ENCODE results near the gene HMX3. TPM values are rescaled to one million over a fixed set of nuclear protein-coding genes. Genes with fewer than 3 reads are reported as not detected.

HMX3 gene
- total RNA-seq, 1 donor from 2014 or later: 0.77 TPM

DNA sequence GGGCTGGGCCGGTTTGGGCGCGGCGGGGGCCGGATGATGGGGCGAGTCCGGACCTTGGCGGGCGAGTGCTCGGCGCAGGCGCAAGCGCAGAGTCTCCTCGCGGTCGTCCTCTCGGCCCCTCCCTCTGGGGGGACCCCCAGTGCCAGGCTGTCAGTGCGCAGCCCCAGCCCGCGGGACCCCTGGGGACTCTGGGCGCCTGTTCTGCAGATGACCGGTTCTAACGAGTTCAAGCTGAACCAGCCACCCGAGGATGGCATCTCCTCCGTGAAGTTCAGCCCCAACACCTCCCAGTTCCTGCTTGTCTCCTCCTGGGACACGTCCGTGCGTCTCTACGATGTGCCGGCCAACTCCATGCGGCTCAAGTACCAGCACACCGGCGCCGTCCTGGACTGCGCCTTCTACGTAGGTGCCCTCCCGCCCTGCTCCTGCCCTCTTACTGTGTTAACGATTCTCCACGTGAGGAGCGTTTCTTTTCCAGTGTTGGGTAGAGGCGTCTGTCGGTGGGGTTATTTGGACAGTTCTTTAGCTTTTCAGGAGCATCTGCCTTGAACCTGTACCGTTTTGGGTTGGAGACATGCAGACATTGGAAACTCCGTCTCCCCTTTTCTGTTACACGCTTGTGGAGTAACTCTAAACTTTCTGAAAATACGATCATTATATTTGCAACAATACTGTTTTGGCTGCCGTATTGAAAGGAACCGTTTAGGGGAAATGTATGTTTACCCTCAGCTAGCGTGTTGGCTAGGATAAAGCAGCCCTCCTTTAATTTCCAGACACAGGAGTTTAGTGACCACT lies 19.1 kb downstream of the HMX3 start:
- H3K27me3 Mint-ChIP-seq: peaks cover 42% of the 10 kb centered on the region
- peak overlapping the region; percentile 100 for H3K4me3 Mint-ChIP-seq
- H3K36me3 Mint-ChIP-seq: peaks cover 38% of the 10 kb centered on the region
- DNase-seq (ENCODE audit: extremely low spot score, unreplicated experiment): peak; percentile 79
- H3K4me1 Mint-ChIP-seq (ENCODE audit: unreplicated experiment): peaks cover 33% of the 10 kb centered on the region
- H3K9me3 Mint-ChIP-seq: no peaks in the 10 kb centered on the region
- TF ChIP-seq, protein P1, sequence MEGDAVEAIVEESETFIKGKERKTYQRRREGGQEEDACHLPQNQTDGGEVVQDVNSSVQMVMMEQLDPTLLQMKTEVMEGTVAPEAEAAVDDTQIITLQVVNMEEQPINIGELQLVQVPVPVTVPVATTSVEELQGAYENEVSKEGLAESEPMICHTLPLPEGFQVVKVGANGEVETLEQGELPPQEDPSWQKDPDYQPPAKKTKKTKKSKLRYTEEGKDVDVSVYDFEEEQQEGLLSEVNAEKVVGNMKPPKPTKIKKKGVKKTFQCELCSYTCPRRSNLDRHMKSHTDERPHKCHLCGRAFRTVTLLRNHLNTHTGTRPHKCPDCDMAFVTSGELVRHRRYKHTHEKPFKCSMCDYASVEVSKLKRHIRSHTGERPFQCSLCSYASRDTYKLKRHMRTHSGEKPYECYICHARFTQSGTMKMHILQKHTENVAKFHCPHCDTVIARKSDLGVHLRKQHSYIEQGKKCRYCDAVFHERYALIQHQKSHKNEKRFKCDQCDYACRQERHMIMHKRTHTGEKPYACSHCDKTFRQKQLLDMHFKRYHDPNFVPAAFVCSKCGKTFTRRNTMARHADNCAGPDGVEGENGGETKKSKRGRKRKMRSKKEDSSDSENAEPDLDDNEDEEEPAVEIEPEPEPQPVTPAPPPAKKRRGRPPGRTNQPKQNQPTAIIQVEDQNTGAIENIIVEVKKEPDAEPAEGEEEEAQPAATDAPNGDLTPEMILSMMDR (conservative IDR thresholded peaks at IDR 0.05): no peak
- peak overlapping the region; percentile 56 for H3K27ac Mint-ChIP-seq

DNA sequence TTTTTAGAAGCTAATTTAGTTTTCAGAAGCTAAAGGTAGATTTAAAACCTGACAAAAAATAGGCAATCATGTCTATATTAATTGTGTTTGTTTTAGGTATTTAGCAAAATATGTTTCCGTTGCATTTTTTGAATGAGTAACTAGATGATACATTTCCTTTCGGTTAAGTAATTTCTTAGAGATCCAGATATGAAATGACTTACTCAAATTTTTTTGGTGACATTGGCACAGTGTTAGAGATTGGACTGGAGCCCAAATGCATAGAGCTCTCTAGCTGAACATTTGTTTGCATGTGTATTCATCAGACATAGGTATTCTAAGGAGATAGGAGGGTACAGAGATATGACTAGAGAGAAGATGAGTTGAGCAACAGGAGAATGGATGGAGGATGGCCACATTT lies 20.3 kb downstream of the HMX3 start:
- H3K4me3 Mint-ChIP-seq: no peak overlapping the region
- DNase-seq (ENCODE audit: extremely low spot score, unreplicated experiment): no peak
- no peaks in the 10 kb centered on the region for H3K9me3 Mint-ChIP-seq
- peaks cover 43% of the 10 kb centered on the region for H3K36me3 Mint-ChIP-seq
- H3K27ac Mint-ChIP-seq: no peak overlapping the region
- TF ChIP-seq, protein P1 (conservative IDR thresholded peaks at IDR 0.05): no peak
- peaks cover 31% of the 10 kb centered on the region for H3K27me3 Mint-ChIP-seq
- H3K4me1 Mint-ChIP-seq (ENCODE audit: unreplicated experiment): peaks cover 29% of the 10 kb centered on the region

DNA sequence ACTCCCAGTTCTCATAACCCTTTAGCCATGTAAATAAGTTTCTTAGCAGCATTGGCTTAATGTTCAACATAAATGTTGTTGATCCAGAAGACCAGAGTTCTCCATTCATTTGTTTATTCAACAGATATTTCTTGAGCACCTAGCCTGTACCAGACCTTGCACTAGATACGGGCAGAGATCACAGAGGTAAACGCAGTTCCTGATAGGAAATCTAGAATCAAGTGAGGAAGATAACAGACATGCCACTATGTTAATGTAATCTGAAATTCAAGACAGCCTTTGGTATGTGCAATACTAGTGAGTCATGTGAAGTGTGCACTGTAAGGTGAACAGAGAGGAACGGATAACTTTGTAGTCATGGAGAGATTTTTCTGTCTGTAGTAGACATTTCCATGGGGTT lies 21.4 kb downstream of the HMX3 start:
- DNase-seq (ENCODE audit: extremely low spot score, unreplicated experiment): no peak
- H3K36me3 Mint-ChIP-seq: peaks cover 47% of the 10 kb centered on the region
- peaks cover 19% of the 10 kb centered on the region for H3K27me3 Mint-ChIP-seq
- H3K9me3 Mint-ChIP-seq: no peaks in the 10 kb centered on the region
- TF ChIP-seq, protein P1 (conservative IDR thresholded peaks at IDR 0.05): no peak
- no peak overlapping the region for H3K27ac Mint-ChIP-seq
- peaks cover 29% of the 10 kb centered on the region for H3K4me1 Mint-ChIP-seq (ENCODE audit: unreplicated experiment)
- no peak overlapping the region for H3K4me3 Mint-ChIP-seq

DNA sequence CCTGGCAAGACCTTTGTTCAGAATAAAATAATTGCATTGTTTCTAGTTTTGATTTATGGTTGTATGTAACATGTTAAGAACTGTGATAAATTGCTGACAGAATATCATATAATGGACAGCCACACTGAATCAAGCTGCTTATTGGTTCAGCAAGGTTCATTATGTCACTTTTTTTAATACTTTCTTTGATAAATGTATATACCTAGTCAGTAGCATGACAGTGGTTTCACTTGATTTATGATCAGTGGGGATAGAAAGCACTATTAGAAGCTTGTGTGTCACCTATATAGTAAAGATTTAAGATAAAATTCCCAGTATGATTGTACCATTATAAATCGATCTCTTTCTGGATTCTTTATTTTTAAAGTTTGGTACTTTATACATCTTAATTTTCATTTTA lies 22.9 kb downstream of the HMX3 start:
- no peak overlapping the region for H3K27ac Mint-ChIP-seq
- no peak overlapping the region for H3K4me3 Mint-ChIP-seq
- H3K4me1 Mint-ChIP-seq (ENCODE audit: unreplicated experiment): peaks cover 29% of the 10 kb centered on the region
- no peaks in the 10 kb centered on the region for H3K9me3 Mint-ChIP-seq
- peaks cover 5% of the 10 kb centered on the region for H3K27me3 Mint-ChIP-seq
- peaks cover 53% of the 10 kb centered on the region for H3K36me3 Mint-ChIP-seq
- DNase-seq (ENCODE audit: extremely low spot score, unreplicated experiment): no peak
- TF ChIP-seq, protein P1 (conservative IDR thresholded peaks at IDR 0.05): no peak

DNA sequence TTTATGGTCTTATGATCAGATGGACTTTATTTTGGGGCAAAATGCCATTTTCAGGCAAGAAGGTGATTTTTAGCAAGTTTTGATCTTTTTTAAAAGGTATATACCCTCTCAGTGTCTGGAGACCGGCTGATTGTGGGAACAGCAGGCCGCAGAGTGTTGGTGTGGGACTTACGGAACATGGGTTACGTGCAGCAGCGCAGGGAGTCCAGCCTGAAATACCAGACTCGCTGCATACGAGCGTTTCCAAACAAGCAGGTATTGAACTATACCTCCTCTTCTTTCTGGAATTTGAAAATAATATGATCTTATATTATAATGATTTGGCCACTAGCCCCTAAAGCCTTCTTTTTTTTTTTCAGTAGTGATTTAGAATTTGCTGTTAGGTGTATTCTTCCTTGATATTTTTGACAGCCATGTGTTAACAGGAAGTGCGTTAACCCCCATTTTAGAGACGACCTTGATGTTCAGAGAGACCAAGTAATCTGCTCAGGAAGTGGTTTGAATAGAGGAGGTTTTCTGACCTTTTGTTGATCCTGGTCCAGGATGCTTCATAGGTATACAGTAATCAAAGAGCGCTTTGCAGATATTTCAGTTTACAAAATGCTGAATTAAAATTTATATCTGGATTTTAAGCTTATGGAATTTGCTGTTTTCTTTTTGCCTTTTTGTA lies 24.7 kb downstream of the HMX3 start:
- Mint-ChIP-seq H3K4me3 (no peak overlapping the region), H3K4me1 (ENCODE audit: unreplicated experiment) (peaks cover 27% of the 10 kb centered on the region), H3K27ac (no peak overlapping the region), H3K27me3 (no peaks in the 10 kb centered on the region), H3K36me3 (peaks cover 50% of the 10 kb centered on the region), H3K9me3 (no peaks in the 10 kb centered on the region)
- DNase-seq (ENCODE audit: extremely low spot score, unreplicated experiment): no peak
- TF ChIP-seq, protein P1 (conservative IDR thresholded peaks at IDR 0.05): no peak
